Colonic mucosa (tissue), 4 donors: Measurements from ENCODE around the gene TDRD6. TPM values are rescaled to one million over a fixed set of nuclear protein-coding genes. Genes with fewer than 3 reads are reported as not detected.

ENCODE experiments used
- DNase-seq: peaks from one replicate; pipeline ENCODE4 v3.0.0-alpha.2; 2020
- H3K27ac ChIP-seq: fragments of 200-600 bp; one replicate; pipeline ENCODE4 v1.8.0; 2021
- H3K27me3 ChIP-seq: fragments of 200-600 bp; one replicate; pipeline ENCODE4 v1.8.0; 2021
- H3K36me3 ChIP-seq: fragments of 200-600 bp; one replicate; pipeline ENCODE4 v1.8.0; 2021
- H3K4me1 ChIP-seq: fragments of 200-600 bp; one replicate; pipeline ENCODE4 v1.8.0; 2021; ENCODE audit warnings: mild to moderate bottlenecking
- H3K4me3 ChIP-seq: fragments of 200-600 bp; one replicate; pipeline ENCODE4 v1.8.0; 2021
- H3K9ac ChIP-seq, 2 donors: one replicate each; pipeline ENCODE4 v1.7.0; 2013; ENCODE audit warnings: control low read depth in 2 of 2, low read depth in 2 of 2, low read length in 2 of 2
- H3K9me3 ChIP-seq: fragments of 200-600 bp; one replicate; pipeline ENCODE4 v1.8.0; 2021
- CTCF ChIP-seq: fragments of 200-600 bp; IDR thresholded peaks from one replicate; pipeline ENCODE4 v1.8.0; 2022; ENCODE audit warnings: antibody characterized with exemption, mild to moderate bottlenecking
- intact Hi-C: fragments of 100-400 bp; cut with DNase I; formaldehyde crosslinking; loops from one replicate; pipeline ENCODE4 v1.14.1; 2022
- total RNA-seq, 2 donors: library from RNA; stranded (reverse); fragmentation: NEBNext Ultra II Directional in 1 of 2; extraction: Animal tissue kit (Norgen Biotek cat#: 25700) in 1 of 2; gene quantifications; one replicate each; pipeline ENCODE4 v1.2.1, GENCODE V29; 2021
- donor health status: healthy.
- donor health status: DM: no; HTN: no; CAD: no.
- donor health status: DM: no; HTN: no; CAD: no.

TDRD6 gene
- total RNA-seq, 2 donors from 2014 or later = 0.08 to 0.40 TPM

- Histone ChIP-seq H3K27me3 (no peaks in the 10 kb centered on the region), H3K9me3 (no peaks in the 10 kb centered on the region), H3K27ac (no peak overlapping the region), H3K9ac (no peak overlapping the region), H3K4me1 (no peaks in the 10 kb centered on the region), H3K4me3 (no peak overlapping the region), H3K36me3 (no peaks in the 10 kb centered on the region)
- TF ChIP-seq CTCF = no peak
- DNase-seq = no peak
- intact Hi-C loops = no loop called here
These were observed 12.3 kb downstream of the TDRD6 start for GRCh38 chr6:46699970-46700369.

DNA sequence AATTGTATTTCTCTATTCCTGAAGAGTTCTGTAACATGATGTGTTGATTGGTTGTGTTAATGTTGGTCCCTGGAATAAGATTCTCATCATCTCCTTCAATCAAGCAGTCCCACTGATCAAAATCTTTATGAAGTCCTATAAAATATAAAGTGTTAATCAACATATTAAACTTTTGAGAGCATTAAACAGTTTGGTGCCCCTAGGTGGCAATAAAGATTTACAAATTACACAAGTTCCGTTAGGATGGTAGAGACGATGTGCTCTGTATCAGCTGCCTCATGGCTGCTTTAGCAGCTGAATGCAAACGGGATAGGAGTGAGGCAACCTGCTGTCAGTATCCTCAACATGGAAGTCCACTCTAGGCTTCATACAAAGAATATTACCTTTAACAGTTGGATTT lies 16.9 kb downstream of the TDRD6 start:
- Histone ChIP-seq H3K9me3 (no peaks in the 10 kb centered on the region), H3K27ac (no peak overlapping the region), H3K9ac (no peak overlapping the region), H3K27me3 (no peaks in the 10 kb centered on the region), H3K36me3 (no peaks in the 10 kb centered on the region), H3K4me1 (no peaks in the 10 kb centered on the region), H3K4me3 (no peak overlapping the region)
- TF ChIP-seq CTCF = no peak
- intact Hi-C loops = no loop called here
- DNase-seq = no peak

DNA sequence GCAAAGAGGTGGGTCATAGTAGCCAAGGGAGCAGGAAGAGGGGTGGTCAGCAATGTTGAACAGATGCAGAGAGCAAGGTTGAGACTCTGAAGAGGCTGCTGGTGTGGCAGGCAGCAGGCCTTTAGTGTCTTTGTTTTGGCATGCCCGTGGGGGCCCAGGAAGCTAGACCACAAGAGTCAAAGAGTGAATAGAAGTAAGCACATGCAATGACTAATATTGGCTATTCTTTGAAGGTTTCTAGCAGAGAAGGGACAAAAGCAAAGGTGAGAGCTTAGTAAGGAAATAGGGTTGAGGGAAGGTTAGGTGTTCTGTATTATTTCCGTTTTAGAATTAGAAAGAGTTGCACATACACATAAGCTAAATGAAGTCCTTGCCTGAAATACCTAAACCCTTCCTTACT lies 18.8 kb downstream of the TDRD6 start:
- Histone ChIP-seq H3K4me1 (no peaks in the 10 kb centered on the region), H3K36me3 (no peaks in the 10 kb centered on the region), H3K9ac (no peak overlapping the region), H3K27me3 (no peaks in the 10 kb centered on the region), H3K4me3 (no peak overlapping the region), H3K9me3 (no peaks in the 10 kb centered on the region), H3K27ac (no peak overlapping the region)
- no peak for TF ChIP-seq CTCF
- DNase-seq = no peak
- intact Hi-C loops = no loop called here

- Histone ChIP-seq H3K9ac (no peak overlapping the region), H3K27me3 (no peaks in the 10 kb centered on the region), H3K36me3 (no peaks in the 10 kb centered on the region), H3K4me3 (no peak overlapping the region), H3K4me1 (no peaks in the 10 kb centered on the region), H3K27ac (no peak overlapping the region), H3K9me3 (no peaks in the 10 kb centered on the region)
- intact Hi-C loops = no loop called here
- no peak for TF ChIP-seq CTCF
- DNase-seq = no peak
These were observed 23.8 kb downstream of the TDRD6 start for GRCh38 chr6:46711491-46711890.

- H3K9me3 ChIP-seq = no peaks in the 10 kb centered on the region
- no peak overlapping the region for H3K4me3 ChIP-seq
- no peak for TF ChIP-seq CTCF
- intact Hi-C loops = no loop called here
- H3K27me3 ChIP-seq = no peaks in the 10 kb centered on the region
- no peaks in the 10 kb centered on the region for H3K4me1 ChIP-seq
- no peaks in the 10 kb centered on the region for H3K36me3 ChIP-seq
- H3K27ac ChIP-seq = no peak overlapping the region
- no peak overlapping the region for H3K9ac ChIP-seq
- no peak for DNase-seq
These were observed 27.5 kb downstream of the TDRD6 start for GRCh38 chr6:46715141-46715540.

- Histone ChIP-seq H3K36me3 (no peaks in the 10 kb centered on the region), H3K9ac (no peak overlapping the region), H3K9me3 (no peaks in the 10 kb centered on the region), H3K4me3 (no peak overlapping the region), H3K27me3 (no peaks in the 10 kb centered on the region), H3K4me1 (no peaks in the 10 kb centered on the region), H3K27ac (no peak overlapping the region)
- no peak for DNase-seq
- intact Hi-C loops = no loop called here
- TF ChIP-seq CTCF = no peak
These were observed 31.4 kb downstream of the TDRD6 start for GRCh38 chr6:46719099-46719498.
